Loucy (cell line): ENCODE data around the gene CAPN11.

Experiments used
- H2AFZ ChIP-seq: fragments of 200-600 bp; sonication (generic); 2 replicates; pipeline ENCODE4 v1.6.0; 2016; ENCODE audit warnings: antibody characterized with exemption, mild to moderate bottlenecking, low read length, moderate library complexity
- H3F3A ChIP-seq: fragments of 200-600 bp; 2 replicates; pipeline ENCODE4 v1.6.0; 2016; ENCODE audit warnings: antibody characterized with exemption, low read depth, mild to moderate bottlenecking
- H3K27me3 ChIP-seq: fragments of 200-600 bp; sonication (generic); 2 replicates; pipeline ENCODE4 v1.6.1; 2014; ENCODE audit warnings: low read length, mild to moderate bottlenecking; ENCODE audit not compliant: insufficient read depth, poor library complexity, severe bottlenecking
- H3K36me3 ChIP-seq: fragments of 200-600 bp; sonication (generic); 2 replicates; pipeline ENCODE4 v1.6.1; 2016; ENCODE audit warnings: low read length; ENCODE audit not compliant: insufficient read depth
- H3K4me1 ChIP-seq: fragments of 200-600 bp; sonication (generic); 2 replicates; pipeline ENCODE4 v1.5.1; 2014; ENCODE audit warnings: low read length, mild to moderate bottlenecking; ENCODE audit not compliant: insufficient read depth, poor library complexity, severe bottlenecking
- H3K4me2 ChIP-seq: fragments of 200-600 bp; sonication (generic); 2 replicates; pipeline ENCODE4 v1.6.0; 2014; ENCODE audit warnings: antibody characterized with exemption, low read length, low read depth, mild to moderate bottlenecking; ENCODE audit not compliant: poor library complexity, severe bottlenecking
- H3K4me3 ChIP-seq: fragments of 200-600 bp; sonication (generic); 2 replicates; pipeline ENCODE4 v1.5.1; 2014; ENCODE audit warnings: low read length, mild to moderate bottlenecking, mixed read lengths; ENCODE audit not compliant: poor library complexity, severe bottlenecking
- H3K79me2 ChIP-seq: fragments of 200-600 bp; sonication (generic); 2 replicates; pipeline ENCODE4 v1.6.1; 2014; ENCODE audit warnings: low read length; ENCODE audit not compliant: insufficient read depth
- H3K9ac ChIP-seq: fragments of 200-600 bp; sonication (generic); 2 replicates; pipeline ENCODE4 v1.6.0; 2014; ENCODE audit warnings: mild to moderate bottlenecking, low read depth, low read length, moderate library complexity; ENCODE audit not compliant: poor library complexity, severe bottlenecking
- H3K9me2 ChIP-seq: fragments of 200-600 bp; sonication (generic); replicated peaks from 2 replicates; pipeline ENCODE4 v1.6.1; 2016; ENCODE audit warnings: low read depth, low read length, mixed read lengths
- H3K9me3 ChIP-seq: fragments of 200-600 bp; sonication (generic); 2 replicates; pipeline ENCODE4 v1.6.1; 2014; ENCODE audit warnings: mild to moderate bottlenecking, antibody characterized with exemption, low read length, low read depth; ENCODE audit not compliant: insufficient read depth
- H4K20me1 ChIP-seq: fragments of 200-600 bp; sonication (generic); 2 replicates; pipeline ENCODE4 v1.6.0; 2014; ENCODE audit warnings: antibody characterized with exemption, low read length, mild to moderate bottlenecking; ENCODE audit not compliant: insufficient read depth, poor library complexity, severe bottlenecking
- CTCF ChIP-seq: fragments of 200-600 bp; sonication (generic); conservative IDR thresholded peaks from 2 replicates; pipeline ENCODE4 v1.5.1; 2014; ENCODE audit warnings: mild to moderate bottlenecking, antibody characterized with exemption, low read length
- EZH2phosphoT487 ChIP-seq: fragments of 200-600 bp; IDR thresholded peaks from 2 replicates; pipeline ENCODE4 v1.6.1; 2018; ENCODE audit warnings: antibody characterized with exemption, mild to moderate bottlenecking, moderate library complexity, borderline replicate concordance

Gene CAPN11

GRCh38 chr6:44221291-44221960 lies 62.8 kb downstream of the CAPN11 start:
- Histone ChIP-seq H2AFZ (0 out of 2 replicates have a peak overlapping the region, but pooled peaks have one; percentile 37), H3K4me1 (peaks cover 62% of the 10 kb centered on the region), H3F3A (peaks cover 6% of the 10 kb centered on the region; the same call in 1 of the 2 replicates), H3K9ac (peak overlapping the region; percentile 43), H3K9me2 (no peaks in the 10 kb centered on the region), H3K4me3 (peak overlapping the region; percentile 23), H4K20me1 (no peaks in the 10 kb centered on the region), H3K9me3 (no peaks in the 10 kb centered on the region), H3K4me2 (peak overlapping the region; percentile 60), H3K36me3 (no peaks in the 10 kb centered on the region), H3K79me2 (peaks cover 23% of the 10 kb centered on the region), H3K27me3 (no peaks in the 10 kb centered on the region)
- TF ChIP-seq EZH2phosphoT487: no peak
- TF ChIP-seq CTCF: peak; percentile 81

- H3K79me2 ChIP-seq: peaks cover 29% of the 10 kb centered on the region
- H3K4me3 ChIP-seq: peak overlapping the region; percentile 23
- H3K4me1 ChIP-seq: peaks cover 59% of the 10 kb centered on the region
- TF ChIP-seq EZH2phosphoT487 (no peak), CTCF (no peak)
- H3F3A ChIP-seq: peaks cover 6% of the 10 kb centered on the region; the same call in 1 of the 2 replicates
- H4K20me1 ChIP-seq: no peaks in the 10 kb centered on the region
- no peaks in the 10 kb centered on the region for H3K9me3 ChIP-seq
- no peaks in the 10 kb centered on the region for H3K36me3 ChIP-seq
- no peaks in the 10 kb centered on the region for H3K27me3 ChIP-seq
- no peak overlapping the region for H2AFZ ChIP-seq
- peak overlapping the region; percentile 60 for H3K4me2 ChIP-seq
- H3K9ac ChIP-seq: no peak overlapping the region
- H3K9me2 ChIP-seq: no peaks in the 10 kb centered on the region
These were observed 63.3 kb downstream of the CAPN11 start for GRCh38 chr6:44221961-44222335.

GRCh38 chr6:44222486-44223318 lies 64.1 kb downstream of the CAPN11 start:
- Histone ChIP-seq H3K9me2 (no peaks in the 10 kb centered on the region), H3K4me2 (peak overlapping the region; percentile 85), H3K9me3 (no peaks in the 10 kb centered on the region), H3F3A (peaks cover 6% of the 10 kb centered on the region; the same call in 1 of the 2 replicates), H3K79me2 (peaks cover 34% of the 10 kb centered on the region), H3K36me3 (no peaks in the 10 kb centered on the region), H3K9ac (peak overlapping the region; percentile 69), H2AFZ (peak overlapping the region; percentile 70), H4K20me1 (no peaks in the 10 kb centered on the region), H3K27me3 (no peaks in the 10 kb centered on the region), H3K4me1 (peaks cover 54% of the 10 kb centered on the region), H3K4me3 (peak overlapping the region; percentile 90)
- TF ChIP-seq EZH2phosphoT487 (no peak), CTCF (no peak)
